ENCODE measurements around the gene ZNF575.
A peak's percentile ranks its signal among the peaks of the same experiment; 100 is the strongest.

ZNF575 gene

DNA sequence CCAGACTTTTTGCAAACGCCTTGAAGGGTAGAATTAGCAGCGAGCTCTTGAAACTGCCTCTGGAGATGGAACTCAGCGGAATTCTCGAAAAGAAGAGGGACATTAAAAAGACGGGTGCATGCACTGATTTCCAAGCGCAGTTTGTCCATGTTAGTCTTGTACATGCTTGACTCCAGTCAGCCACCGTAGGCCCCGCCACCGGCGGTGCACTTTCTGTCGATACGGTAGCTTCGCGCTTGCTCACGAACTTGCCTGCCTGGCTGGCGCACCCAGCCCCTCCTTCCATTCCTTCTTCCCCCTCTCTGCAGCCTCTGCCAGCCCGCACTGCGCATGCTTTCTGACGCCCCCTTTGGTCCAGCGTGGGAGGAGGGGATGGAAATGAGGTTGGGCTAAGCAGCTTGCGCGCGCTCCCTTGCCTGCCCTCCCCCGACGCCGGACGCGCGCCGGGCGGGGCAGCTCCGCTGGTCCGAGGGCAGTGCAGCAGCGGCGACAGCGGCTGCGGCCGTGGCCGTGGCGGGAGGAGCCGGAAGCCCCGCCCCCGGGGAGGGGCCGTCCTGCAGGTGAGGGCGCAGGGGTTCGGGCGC, at the start of gene ZNF575:
ZNF575 (plus strand) TSS at position 227 of the 584 bp plus-strand sequence. CDS start 1,235 bp downstream, outside the sequence.
- FAIRE-seq, result peak; percentile 61

GRCh38 chr19:43483281-43483680, 49.7 kb upstream of the ZNF575 start:
- FAIRE-seq, result no peak

GRCh38 chr19:43485951-43486350, 47.0 kb upstream of the ZNF575 start:
- FAIRE-seq, result no peak

DNA sequence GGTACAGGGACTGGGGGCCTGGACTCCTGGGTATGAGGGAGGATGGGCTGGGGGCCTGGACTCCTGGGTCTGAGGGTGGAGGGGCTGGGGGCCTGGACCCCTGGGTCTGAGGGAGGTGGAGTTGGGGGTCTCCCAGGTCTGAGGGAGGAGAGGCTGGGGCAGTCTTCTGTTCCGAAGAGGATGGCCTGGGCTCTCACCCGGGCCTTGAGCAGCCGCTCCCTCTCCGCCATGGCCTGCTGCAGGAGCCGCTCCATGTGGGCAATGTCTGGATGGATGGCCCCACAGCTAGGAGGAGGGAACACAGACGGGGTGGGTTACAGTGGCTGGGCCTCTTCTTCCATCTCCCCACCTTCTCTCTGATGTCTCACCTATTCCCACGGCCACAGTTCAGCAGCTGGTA, 46.6 kb upstream of the ZNF575 start:
- no peak for FAIRE-seq

GRCh38 chr19:43488179-43488578, 44.8 kb upstream of the ZNF575 start:
- FAIRE-seq, result no peak

DNA sequence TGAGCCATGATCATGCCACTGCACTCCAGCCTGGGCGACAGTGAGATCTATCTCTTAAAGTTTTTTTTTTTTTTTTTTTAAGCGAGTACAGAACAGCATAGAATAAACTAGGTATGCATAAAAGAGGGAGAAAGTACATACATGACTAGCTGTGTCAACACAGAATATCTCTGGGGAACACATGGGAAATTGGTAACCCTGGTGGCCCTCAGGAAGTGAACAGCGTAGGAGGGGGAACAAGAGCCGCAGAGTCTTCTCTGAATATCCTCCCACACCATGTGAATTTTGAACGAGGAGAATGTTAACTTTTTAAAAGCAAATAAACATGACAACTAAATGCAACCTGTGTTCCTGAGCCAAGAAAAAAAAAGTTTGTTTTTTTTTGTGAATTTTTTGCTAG, 43.7 kb upstream of the ZNF575 start:
- FAIRE-seq, result no peak

GRCh38 chr19:43489979-43490599, 42.9 kb upstream of the ZNF575 start:
- no peak for FAIRE-seq

DNA sequence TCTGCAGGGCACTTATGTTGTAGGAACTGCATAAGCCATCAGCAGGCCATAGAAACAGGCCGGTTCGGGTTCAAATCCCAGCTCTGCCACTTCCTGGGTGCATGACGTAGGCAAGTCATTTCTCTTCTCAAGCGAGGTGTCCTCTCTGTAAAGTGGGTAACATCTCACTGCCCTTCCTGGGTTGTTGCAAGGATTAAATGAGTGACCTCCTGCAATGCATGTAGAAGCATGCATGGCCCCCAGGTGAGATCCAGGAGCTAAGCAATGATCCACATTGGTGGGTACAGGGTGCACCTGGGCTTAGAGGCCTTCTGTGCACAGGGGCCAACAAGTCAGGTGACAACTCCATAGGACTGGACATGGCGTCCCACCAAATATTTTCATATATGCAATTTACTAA, 42.2 kb upstream of the ZNF575 start:
- FAIRE-seq, result no peak

- no peak for FAIRE-seq
Measured at GRCh38 chr19:43495082-43495481, 37.9 kb upstream of the ZNF575 start.

GRCh38 chr19:43496960-43497359, 36.0 kb upstream of the ZNF575 start:
- FAIRE-seq, result no peak

DNA sequence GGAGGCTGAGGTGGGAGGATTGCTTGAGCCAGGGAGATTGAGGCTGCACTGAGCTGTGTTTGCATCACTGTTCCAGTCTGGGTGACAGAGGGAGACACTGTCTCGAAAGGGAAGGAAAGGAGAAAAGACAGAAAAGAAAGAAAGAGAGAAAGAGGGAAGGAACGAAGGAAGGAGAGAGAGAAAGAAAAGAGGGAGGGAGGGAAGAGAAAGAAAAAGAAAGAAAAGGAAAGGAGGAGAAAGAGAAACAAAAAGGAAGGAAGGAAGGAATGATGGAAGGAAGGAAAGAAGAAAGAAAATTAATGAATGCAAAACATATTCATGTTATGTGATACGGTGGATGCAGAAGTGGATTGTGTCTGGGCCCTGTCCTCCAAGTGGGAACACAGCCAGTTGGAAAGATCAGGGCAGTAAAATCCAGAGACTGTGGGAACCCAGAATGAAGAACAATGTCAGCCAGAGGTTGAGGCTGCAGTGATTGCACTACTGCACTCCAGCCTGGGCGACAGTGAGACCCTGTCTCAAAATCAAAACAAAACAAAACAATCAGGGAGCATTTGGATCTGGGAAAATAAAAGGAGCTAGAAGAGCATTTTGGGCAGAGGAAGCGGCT, 34.6 kb upstream of the ZNF575 start:
- FAIRE-seq, result no peak

DNA sequence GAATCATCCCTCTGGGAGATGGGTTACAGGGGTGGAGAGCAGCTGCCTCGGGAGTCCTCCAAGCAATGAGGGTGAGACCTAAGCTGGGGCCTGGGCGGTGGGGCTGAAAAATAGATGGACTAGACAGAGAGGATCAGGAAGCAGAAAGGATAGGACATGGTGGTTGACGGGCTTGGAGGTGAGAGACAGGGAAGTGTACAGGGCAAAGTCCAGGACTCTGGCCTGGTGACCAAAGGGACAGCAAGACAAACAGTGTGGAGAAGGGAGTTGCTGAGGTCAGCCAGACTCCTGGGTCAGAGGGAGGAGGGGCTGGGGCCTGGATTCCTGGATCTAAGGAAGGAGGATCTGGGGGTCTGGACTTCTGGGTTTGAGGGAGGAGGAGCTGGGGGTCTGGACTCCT, 33.9 kb upstream of the ZNF575 start:
- no peak for FAIRE-seq

DNA sequence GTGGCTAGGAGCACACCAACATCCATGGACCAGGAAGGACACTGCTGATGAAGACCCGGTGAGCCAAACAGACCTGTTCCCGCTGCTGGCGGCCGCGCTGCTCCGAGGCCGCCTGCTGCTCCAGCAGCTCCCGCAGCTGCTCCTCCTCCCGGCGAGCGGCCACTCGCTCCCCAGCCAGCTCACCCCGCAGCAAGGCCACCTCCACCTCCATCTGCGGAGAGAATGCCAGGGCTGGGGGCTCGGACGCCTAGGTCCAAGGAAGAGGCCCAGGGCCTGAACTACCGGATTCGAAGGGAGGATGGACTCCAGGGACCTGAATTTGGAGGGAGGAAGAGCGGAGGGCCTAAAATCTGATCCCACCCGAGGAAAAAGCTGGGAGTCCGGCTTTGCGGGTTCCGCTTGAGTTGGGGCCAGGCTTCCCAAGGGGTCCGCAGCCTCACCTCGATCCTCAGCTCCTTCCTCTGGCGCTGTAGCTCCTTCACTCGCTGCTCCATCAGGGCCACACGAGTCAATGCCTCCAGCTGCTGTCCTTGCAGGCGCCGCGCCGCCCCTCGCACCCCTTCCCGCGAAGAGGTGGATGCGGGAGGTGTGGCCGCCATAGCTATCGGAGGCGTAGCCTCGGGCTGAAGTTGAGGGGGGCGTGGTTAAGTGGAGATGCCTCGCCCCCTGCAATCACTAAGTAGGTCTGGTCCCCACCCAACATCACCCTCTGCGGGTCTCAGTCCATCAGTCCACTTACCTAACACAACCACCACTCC, 31.1 kb upstream of the ZNF575 start:
- FAIRE-seq, result no peak

- no peak for FAIRE-seq
Measured at GRCh38 chr19:43502419-43502976, 30.5 kb upstream of the ZNF575 start.

DNA sequence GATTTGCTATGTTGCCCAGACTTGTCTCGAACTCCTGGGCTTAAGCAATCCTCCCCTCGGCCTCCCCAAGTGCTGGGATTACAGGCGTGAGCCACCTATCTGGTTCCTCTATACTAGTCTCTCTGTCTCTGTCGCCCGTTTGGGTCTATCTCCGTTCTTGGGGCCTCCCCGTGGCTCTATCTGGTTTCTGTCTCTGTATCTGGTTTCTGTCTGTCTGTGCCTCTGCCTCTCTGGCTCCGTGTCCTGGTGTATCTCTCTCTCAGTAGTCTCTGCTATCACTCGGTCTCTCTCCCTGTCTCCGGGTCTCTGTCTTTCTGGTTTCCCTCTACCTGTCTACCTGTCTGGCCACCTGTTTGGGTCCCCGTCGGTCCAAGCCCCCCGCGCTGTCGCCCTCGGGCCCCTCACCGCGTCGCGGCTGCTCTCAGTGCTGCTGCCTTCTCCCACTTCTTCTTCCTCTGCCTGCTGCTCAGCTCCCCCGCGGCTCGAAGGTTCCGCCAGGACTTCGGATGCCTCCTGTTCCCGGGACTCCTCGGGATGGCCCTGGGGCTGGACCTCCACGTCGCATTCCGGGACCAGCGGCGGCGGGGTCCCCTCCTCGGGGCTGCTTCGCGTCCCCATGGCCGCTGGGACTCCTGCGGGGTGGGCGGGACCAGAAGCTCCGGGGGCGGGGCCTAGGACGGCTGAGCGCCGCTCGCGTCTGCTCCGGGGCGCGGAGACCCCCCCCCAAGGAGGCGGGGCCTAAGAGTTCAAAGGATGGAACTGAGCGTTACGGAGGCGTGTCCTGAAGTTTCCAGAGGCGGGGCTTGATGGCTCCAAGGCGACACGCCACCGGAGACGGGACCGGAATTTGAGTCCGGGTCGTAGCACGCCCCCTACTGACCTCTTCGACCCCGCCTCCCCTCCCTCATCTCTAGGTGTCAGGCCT, 29.2 kb upstream of the ZNF575 start:
- FAIRE-seq, result peak; percentile 56

DNA sequence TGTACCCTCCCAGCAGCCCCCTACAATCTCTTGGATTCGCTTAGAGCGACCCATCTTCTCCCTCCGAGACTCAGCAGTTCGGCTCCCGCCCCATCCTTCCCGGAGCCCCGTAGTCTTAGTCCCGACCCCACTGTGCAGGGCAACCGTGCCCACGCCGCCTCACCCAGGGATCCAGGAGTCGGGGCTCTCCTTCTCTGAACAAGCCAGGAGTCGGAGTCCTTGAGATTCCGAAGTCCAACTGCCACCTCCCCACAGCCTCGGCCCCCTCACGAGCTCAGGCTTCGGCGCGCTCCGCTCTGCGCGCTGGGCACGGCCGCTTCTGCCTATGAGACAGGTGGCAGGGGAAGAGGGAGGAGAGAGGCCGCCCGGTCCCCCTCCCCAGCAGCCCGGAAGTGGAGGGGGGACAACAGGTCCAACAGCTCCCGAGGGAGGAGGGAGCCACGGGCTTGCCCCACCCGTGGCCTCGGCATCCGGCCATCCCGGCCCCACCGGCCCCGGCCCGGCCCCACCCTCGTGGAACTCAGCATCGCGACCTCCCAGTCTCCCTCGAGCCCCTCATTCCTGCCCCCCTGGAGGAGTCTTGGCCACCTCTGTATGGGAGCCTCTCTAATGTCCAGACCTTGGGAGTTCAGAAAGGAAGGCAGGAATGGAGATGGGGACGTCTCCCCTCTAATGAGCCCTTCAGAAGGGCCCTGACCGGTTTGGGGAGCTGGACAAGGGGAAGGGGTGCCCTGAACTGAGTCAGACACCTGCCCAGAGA, 28.4 kb upstream of the ZNF575 start, which contains the start of gene PHLDB3:
PHLDB3 (minus strand) TSS at position 321 of the 760 bp plus-strand sequence. CDS start 628 bp downstream, outside the sequence.
- no peak for FAIRE-seq

- FAIRE-seq, result no peak
Measured at GRCh38 chr19:43505186-43505456, 27.9 kb upstream of the ZNF575 start.

DNA sequence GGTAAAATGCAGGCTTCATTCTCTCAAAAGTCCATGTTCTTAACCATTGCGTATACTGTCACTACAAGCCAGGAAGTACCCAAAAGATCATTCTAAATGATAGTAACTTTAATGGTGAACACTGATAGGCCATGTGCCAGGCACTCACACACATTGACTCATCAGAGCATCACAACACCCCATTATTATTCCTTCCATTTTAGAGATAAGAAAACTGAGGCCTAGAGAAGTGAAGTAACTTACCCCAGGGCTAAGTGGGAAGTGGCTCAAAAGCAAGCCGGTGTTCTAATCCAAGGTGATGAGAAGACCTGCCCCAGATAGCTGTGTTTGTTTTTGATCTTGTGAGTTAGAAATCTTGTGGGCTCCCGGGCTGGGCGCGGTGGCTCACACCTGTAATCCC, 27.0 kb upstream of the ZNF575 start:
- FAIRE-seq, result no peak

- no peak for FAIRE-seq
Measured at GRCh38 chr19:43506629-43507028, 26.4 kb upstream of the ZNF575 start.

GRCh38 chr19:43507880-43508279, 25.1 kb upstream of the ZNF575 start:
- no peak for FAIRE-seq

GRCh38 chr19:43510713-43511112, 22.3 kb upstream of the ZNF575 start:
- no peak for FAIRE-seq

GRCh38 chr19:43511324-43511723, 21.7 kb upstream of the ZNF575 start:
- FAIRE-seq, result no peak
